Breast epithelium (tissue), 3 donors: ENCODE data around the gene NFASC.

Experiments
- CTCF ChIP-seq, 3 donors: fragments of 450-650 bp; IDR thresholded peaks; one replicate each; pipeline ENCODE4 v1.5.1; 2016 to 2017; ENCODE audit warnings: antibody characterized with exemption in 3 of 3, mild to moderate bottlenecking in 3 of 3, moderate library complexity in 3 of 3
- POLR2AphosphoS5 ChIP-seq, 3 donors: sonication (generic); formaldehyde crosslinking; IDR thresholded peaks; one replicate each; pipeline ENCODE4 v1.6.1; 2017; ENCODE audit warnings: antibody characterized with exemption in 3 of 3

- TF ChIP-seq POLR2AphosphoS5 (IDR thresholded peaks at IDR 0.05) (no peak), CTCF (IDR thresholded peaks at IDR 0.05) (no peak)
Measured at GRCh38 chr1:204979891-204980649, 109.4 kb downstream of the NFASC start.
